Measurements from ENCODE around the gene HERC2. TPM values are rescaled to one million over a fixed set of nuclear protein-coding genes. Genes with fewer than 3 reads are reported as not detected.
A peak's percentile ranks its signal among the peaks of the same experiment; 100 is the strongest.

Gene HERC2
- total RNA-seq, 1 experiment from 2014 or later, result 69.2 TPM

DNA sequence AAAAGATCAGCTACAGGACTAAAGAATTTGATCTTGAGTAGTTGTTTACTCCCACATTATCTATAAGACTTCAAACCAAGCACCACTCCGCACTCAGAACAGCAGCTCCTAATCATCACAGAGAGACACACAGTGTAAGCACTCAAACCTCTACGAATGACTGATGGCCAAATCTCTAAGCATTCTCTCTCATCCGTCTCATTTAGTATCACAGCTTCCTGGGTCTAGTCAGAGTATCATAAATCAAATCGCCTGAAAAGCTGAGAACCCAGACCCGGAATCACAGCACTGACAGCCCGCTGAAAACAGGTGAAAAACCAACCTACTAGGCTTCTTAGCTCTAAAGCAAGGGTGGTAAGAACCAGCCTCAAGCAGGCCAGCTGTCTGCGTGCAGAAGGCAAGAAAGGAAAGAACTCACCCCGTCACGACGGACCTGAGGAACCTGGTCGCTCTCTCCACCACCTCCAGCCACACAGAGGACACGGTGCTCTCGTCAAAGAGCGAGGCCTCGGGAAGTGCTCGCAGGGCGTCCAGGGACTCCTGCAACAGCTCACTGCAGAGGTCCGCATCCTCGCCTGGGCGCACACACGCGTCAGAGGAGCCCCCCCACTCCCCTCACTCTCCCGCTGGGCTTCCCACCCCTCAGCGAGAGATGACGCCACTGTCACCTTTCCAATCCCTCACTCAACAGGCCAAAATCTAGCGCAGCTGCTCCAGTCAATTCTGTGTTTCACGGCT lies 47.9 kb downstream of the HERC2 start:
- DNase-seq, result no peak
- Histone ChIP-seq H2BK12ac (ENCODE audit: insufficient read length, low read depth, low read length) (no peak overlapping the region), H3K9me3 (ENCODE audit: control insufficient read depth, low read depth, low read length) (no peaks in the 10 kb centered on the region), H4K8ac (replicated peaks; ENCODE audit: insufficient read length, low read depth, low read length) (no peak overlapping the region), H2AK5ac (ENCODE audit: insufficient read length, low read length) (no peak overlapping the region), H2BK120ac (ENCODE audit: low read depth, low read length, poor library complexity, severe bottlenecking) (no peak overlapping the region), H3K23ac (ENCODE audit: insufficient read length, low read depth, low read length) (no peak overlapping the region), H2BK5ac (ENCODE audit: insufficient read length, low read length) (no peak overlapping the region), H3K27me3 (ENCODE audit: insufficient read depth, low read length) (no peaks in the 10 kb centered on the region), H3K4me1 (ENCODE audit: insufficient read depth, low read length) (no peaks in the 10 kb centered on the region), H3K4ac (ENCODE audit: low read depth, low read length) (no peak overlapping the region), H2BK20ac (ENCODE audit: low read depth, low read length, poor library complexity, severe bottlenecking) (no peak overlapping the region), H3T11ph (ENCODE audit: low read length) (no peak overlapping the region), H3K4me2 (ENCODE audit: insufficient read depth, insufficient read length, low read length) (no peak overlapping the region), H4K91ac (ENCODE audit: insufficient read length, low read depth, low read length) (no peak overlapping the region), H3K79me2 (ENCODE audit: insufficient read depth, low read length) (no peaks in the 10 kb centered on the region), H3K18ac (ENCODE audit: insufficient read length, low read depth, low read length) (no peak overlapping the region), H4K5ac (ENCODE audit: insufficient read length, low read depth, low read length) (no peak overlapping the region), H3K23me2 (ENCODE audit: insufficient read length, low read depth, low read length, poor library complexity, severe bottlenecking) (no peaks in the 10 kb centered on the region), H2AFZ (ENCODE audit: low read length) (no peak overlapping the region), H3K27ac (ENCODE audit: insufficient read length, low read depth, low read length) (no peak overlapping the region), H3K56ac (ENCODE audit: insufficient read length, low read depth, low read length) (no peak overlapping the region), H2BK15ac (ENCODE audit: low read depth, low read length) (no peak overlapping the region), H3K79me1 (ENCODE audit: insufficient read depth, low read depth, low read length, poor library complexity, severe bottlenecking) (no peaks in the 10 kb centered on the region), H3K14ac (ENCODE audit: insufficient read depth, low read length) (no peak overlapping the region), H3K9ac (ENCODE audit: extremely low read depth, insufficient read length, low read length) (no peak overlapping the region), H4K20me1 (ENCODE audit: control insufficient read depth, insufficient read depth, insufficient read length) (no peaks in the 10 kb centered on the region)
- H3K4me3 Mint-ChIP-seq, result no peak overlapping the region
- no peaks in the 10 kb centered on the region for H3K9me3 Mint-ChIP-seq
- TF ChIP-seq, protein P1, sequence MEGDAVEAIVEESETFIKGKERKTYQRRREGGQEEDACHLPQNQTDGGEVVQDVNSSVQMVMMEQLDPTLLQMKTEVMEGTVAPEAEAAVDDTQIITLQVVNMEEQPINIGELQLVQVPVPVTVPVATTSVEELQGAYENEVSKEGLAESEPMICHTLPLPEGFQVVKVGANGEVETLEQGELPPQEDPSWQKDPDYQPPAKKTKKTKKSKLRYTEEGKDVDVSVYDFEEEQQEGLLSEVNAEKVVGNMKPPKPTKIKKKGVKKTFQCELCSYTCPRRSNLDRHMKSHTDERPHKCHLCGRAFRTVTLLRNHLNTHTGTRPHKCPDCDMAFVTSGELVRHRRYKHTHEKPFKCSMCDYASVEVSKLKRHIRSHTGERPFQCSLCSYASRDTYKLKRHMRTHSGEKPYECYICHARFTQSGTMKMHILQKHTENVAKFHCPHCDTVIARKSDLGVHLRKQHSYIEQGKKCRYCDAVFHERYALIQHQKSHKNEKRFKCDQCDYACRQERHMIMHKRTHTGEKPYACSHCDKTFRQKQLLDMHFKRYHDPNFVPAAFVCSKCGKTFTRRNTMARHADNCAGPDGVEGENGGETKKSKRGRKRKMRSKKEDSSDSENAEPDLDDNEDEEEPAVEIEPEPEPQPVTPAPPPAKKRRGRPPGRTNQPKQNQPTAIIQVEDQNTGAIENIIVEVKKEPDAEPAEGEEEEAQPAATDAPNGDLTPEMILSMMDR (conservative IDR thresholded peaks at IDR 0.05), result no peak
- no peaks in the 10 kb centered on the region for H3K27me3 Mint-ChIP-seq (ENCODE audit: low read depth)
- WGBS (ENCODE audit: extremely low coverage, insufficient read length, low lambda C conversion rate), result no CpG with 5 or more reads among the region's 27 CpGs
- H3K27ac Mint-ChIP-seq, result peak overlapping the region; percentile 44 to 84 (median 69); a peak in 5 of 7 replicates
- H3K4me1 Mint-ChIP-seq, result peaks cover 6 to 7% of the 10 kb centered on the region in 2 experiments
- peaks cover 37 to 46% (median 40%) of the 10 kb centered on the region in 3 experiments for H3K36me3 Mint-ChIP-seq (ENCODE audit: insufficient read depth in 1 of 3, low read depth in 3 of 3)

Measured in H9 (cell line).